Right atrium auricular region (tissue), 2 donors: ENCODE results near the gene GLRA3. TPM values are rescaled to one million over a fixed set of nuclear protein-coding genes. Genes with fewer than 3 reads are reported as not detected.

Experiments used
- DNase-seq: peaks from one replicate; pipeline ENCODE4 v3.0.0-alpha.2; 2019; ENCODE audit warnings: low spot score
- H3K27ac ChIP-seq, 2 donors: fragments of 200-600 bp; sonication (generic); 1 replicate in 1 of 2; 2 replicates in 1 of 2; pipeline ENCODE4 v1.5.1; 2016 to 2019
- H3K27me3 ChIP-seq, 2 donors: fragments of 200-600 bp; sonication (generic); one replicate each; pipeline versions ENCODE4 v1.5.1 to v1.6.0; 2017 to 2019
- H3K36me3 ChIP-seq: fragments of 200-600 bp; sonication (generic); one replicate; pipeline ENCODE4 v1.5.1; 2016
- H3K4me1 ChIP-seq, 2 donors: fragments of 200-600 bp; sonication (generic); one replicate each; pipeline versions ENCODE4 v1.5.1 to v1.6.0; 2017 to 2019
- H3K4me3 ChIP-seq, 2 donors: fragments of 200-600 bp; sonication (generic); 1 replicate in 1 of 2; 2 replicates in 1 of 2; pipeline ENCODE4 v1.5.1; 2017 to 2019; ENCODE audit warnings: mild to moderate bottlenecking in 1 of 2, moderate library complexity in 1 of 2
- H3K9me3 ChIP-seq, 2 donors: fragments of 200-600 bp; sonication (generic); one replicate each; pipeline ENCODE4 v1.5.1; 2019
- CTCF ChIP-seq, 2 donors: fragments of 200-600 bp; sonication (generic); IDR thresholded peaks; one replicate each; pipeline ENCODE4 v1.5.1; 2019; ENCODE audit warnings: antibody characterized with exemption in 2 of 2
- total RNA-seq, 2 donors: library from RNA; depleted of rRNA; stranded (reverse); fragments of >200 nt; gene quantifications; one replicate each; pipeline ENCODE4 v1.1.0, GENCODE V29; 2016

GLRA3 gene
- total RNA-seq, 2 donors from 2014 or later: not detected

- DNase-seq: no peak
- no peak for TF ChIP-seq CTCF (IDR thresholded peaks at IDR 0.05)
- Histone ChIP-seq H3K4me3 (no peak overlapping the region), H3K9me3 (no peaks in the 10 kb centered on the region), H3K4me1 (no peaks in the 10 kb centered on the region), H3K27ac (no peak overlapping the region), H3K27me3 (no peaks in the 10 kb centered on the region), H3K36me3 (no peaks in the 10 kb centered on the region)
Observed at GRCh38 chr4:174753021-174753420, 76.0 kb downstream of the GLRA3 start.

DNA sequence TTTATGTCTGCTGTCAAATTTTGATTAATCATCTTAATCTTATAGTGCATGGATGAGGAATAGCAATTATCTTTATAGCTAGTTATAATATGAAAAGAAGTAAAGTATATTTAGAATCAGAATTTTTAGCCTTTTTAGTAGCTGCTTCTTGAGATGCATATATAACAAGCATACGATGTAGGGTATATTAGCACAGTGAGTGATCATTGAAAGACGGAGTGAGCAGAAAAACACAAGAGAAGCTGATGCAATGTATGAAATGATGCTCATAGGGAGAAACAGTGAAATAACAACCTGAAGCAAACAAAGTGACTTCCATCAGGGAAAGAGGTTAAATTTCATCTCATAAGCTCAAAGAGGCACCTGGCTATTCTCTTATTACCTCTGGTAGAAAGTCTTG lies 77.0 kb downstream of the GLRA3 start:
- no peaks in the 10 kb centered on the region for H3K36me3 ChIP-seq
- H3K27me3 ChIP-seq: no peaks in the 10 kb centered on the region
- DNase-seq: no peak
- TF ChIP-seq CTCF (IDR thresholded peaks at IDR 0.05): no peak
- H3K9me3 ChIP-seq: no peaks in the 10 kb centered on the region
- no peak overlapping the region for H3K27ac ChIP-seq
- H3K4me1 ChIP-seq: no peaks in the 10 kb centered on the region
- H3K4me3 ChIP-seq: no peak overlapping the region

DNA sequence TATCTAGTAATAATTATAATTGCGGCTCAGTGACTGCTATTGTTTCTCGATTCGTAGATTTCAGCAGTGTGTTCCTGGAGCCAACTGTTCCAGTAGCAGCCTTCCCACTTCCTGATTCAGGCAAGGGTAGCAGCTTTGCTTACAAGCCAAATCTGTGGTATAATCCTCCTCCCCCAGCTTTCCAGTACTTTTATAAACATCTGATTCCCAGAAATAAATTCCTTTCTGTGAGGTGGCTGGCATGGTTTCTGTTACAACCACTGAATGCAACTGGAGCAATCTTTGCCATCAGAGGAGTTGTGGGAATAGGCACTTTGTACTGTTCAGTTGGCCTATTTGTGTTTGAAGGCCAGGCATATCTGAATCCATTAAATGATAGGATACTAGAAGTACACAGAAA lies 80.0 kb downstream of the GLRA3 start:
- H3K36me3 ChIP-seq: no peaks in the 10 kb centered on the region
- DNase-seq: no peak
- no peak for TF ChIP-seq CTCF (IDR thresholded peaks at IDR 0.05)
- no peak overlapping the region for H3K27ac ChIP-seq
- H3K4me1 ChIP-seq: no peaks in the 10 kb centered on the region
- peaks cover 0 to 18% of the 10 kb centered on the region in 2 donors for H3K9me3 ChIP-seq
- H3K27me3 ChIP-seq: no peaks in the 10 kb centered on the region
- no peak overlapping the region for H3K4me3 ChIP-seq

GRCh38 chr4:174746710-174747109 lies 82.3 kb downstream of the GLRA3 start:
- H3K4me1 ChIP-seq: no peaks in the 10 kb centered on the region
- no peak for DNase-seq
- no peaks in the 10 kb centered on the region for H3K36me3 ChIP-seq
- no peak overlapping the region for H3K27ac ChIP-seq
- no peak for TF ChIP-seq CTCF (IDR thresholded peaks at IDR 0.05)
- no peak overlapping the region for H3K4me3 ChIP-seq
- H3K9me3 ChIP-seq: peaks cover 0 to 18% of the 10 kb centered on the region in 2 donors
- H3K27me3 ChIP-seq: no peaks in the 10 kb centered on the region

- no peaks in the 10 kb centered on the region for H3K4me1 ChIP-seq
- H3K27ac ChIP-seq: no peak overlapping the region
- DNase-seq: no peak
- peaks cover 0 to 18% of the 10 kb centered on the region in 2 donors for H3K9me3 ChIP-seq
- no peak for TF ChIP-seq CTCF (IDR thresholded peaks at IDR 0.05)
- H3K27me3 ChIP-seq: no peaks in the 10 kb centered on the region
- H3K4me3 ChIP-seq: no peak overlapping the region
- no peaks in the 10 kb centered on the region for H3K36me3 ChIP-seq
Observed at GRCh38 chr4:174742561-174742960, 86.5 kb downstream of the GLRA3 start.

GRCh38 chr4:174739576-174739975 lies 89.5 kb downstream of the GLRA3 start:
- Histone ChIP-seq H3K4me3 (no peak overlapping the region), H3K27ac (no peak overlapping the region), H3K36me3 (no peaks in the 10 kb centered on the region), H3K27me3 (no peaks in the 10 kb centered on the region), H3K9me3 (peaks cover 0 to 4% of the 10 kb centered on the region in 2 donors), H3K4me1 (no peaks in the 10 kb centered on the region)
- no peak for TF ChIP-seq CTCF (IDR thresholded peaks at IDR 0.05)
- DNase-seq: no peak
